ENCODE results near the gene PLEKHA4.

DNA sequence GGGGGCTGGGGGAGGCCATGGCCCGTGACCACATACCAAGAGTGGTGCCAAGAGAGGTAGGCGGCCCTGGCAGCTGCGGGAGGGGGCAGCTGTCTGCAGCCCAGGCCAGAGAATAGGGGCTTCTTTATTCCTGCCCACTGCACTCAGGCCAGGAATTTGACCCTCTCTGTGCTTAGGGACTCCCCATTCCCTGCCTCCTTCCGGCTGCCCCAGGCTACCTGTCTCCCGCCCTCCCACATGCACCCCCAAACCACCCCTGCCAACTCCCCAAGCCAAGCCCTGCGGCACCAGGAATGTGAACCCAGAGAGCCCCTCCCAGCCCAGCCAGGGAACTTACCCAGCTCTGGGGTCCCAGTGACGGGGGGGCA is 687 bp downstream of the PLEKHA4 start:
- TF ChIP-seq, protein P1, sequence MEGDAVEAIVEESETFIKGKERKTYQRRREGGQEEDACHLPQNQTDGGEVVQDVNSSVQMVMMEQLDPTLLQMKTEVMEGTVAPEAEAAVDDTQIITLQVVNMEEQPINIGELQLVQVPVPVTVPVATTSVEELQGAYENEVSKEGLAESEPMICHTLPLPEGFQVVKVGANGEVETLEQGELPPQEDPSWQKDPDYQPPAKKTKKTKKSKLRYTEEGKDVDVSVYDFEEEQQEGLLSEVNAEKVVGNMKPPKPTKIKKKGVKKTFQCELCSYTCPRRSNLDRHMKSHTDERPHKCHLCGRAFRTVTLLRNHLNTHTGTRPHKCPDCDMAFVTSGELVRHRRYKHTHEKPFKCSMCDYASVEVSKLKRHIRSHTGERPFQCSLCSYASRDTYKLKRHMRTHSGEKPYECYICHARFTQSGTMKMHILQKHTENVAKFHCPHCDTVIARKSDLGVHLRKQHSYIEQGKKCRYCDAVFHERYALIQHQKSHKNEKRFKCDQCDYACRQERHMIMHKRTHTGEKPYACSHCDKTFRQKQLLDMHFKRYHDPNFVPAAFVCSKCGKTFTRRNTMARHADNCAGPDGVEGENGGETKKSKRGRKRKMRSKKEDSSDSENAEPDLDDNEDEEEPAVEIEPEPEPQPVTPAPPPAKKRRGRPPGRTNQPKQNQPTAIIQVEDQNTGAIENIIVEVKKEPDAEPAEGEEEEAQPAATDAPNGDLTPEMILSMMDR (CRISPR knock-in tag; IDR thresholded peaks at IDR 0.05) = no peak
- TF ChIP-seq RBFOX2 (IDR thresholded peaks at IDR 0.05; ENCODE audit: low read depth, low read length) (no peak), POLR2AphosphoS2 (IDR thresholded peaks at IDR 0.05; ENCODE audit: low read depth, low read length) (no peak), CHD2 (IDR thresholded peaks at IDR 0.05; ENCODE audit: low read depth, low read length) (no peak), SIN3A (IDR thresholded peaks at IDR 0.05; ENCODE audit: borderline replicate concordance, low read depth, low read length) (no peak), HNF4G (IDR thresholded peaks at IDR 0.05; ENCODE audit: borderline replicate concordance, low read depth, low read length) (no peak), HNF4G (CRISPR knock-in tag; IDR thresholded peaks at IDR 0.05; ENCODE audit: borderline replicate concordance, low read depth) (no peak), ZNF879 (CRISPR knock-in tag; IDR thresholded peaks at IDR 0.05) (no peak), ZNF7 (CRISPR knock-in tag; IDR thresholded peaks at IDR 0.05) (no peak), SP2 (CRISPR knock-in tag; IDR thresholded peaks at IDR 0.05) (no peak), ZNF614 (CRISPR knock-in tag; IDR thresholded peaks at IDR 0.05; ENCODE audit: borderline replicate concordance) (no peak), GFI1 (CRISPR knock-in tag; IDR thresholded peaks at IDR 0.05; ENCODE audit: borderline replicate concordance) (no peak)
- TF ChIP-seq, protein P2, sequence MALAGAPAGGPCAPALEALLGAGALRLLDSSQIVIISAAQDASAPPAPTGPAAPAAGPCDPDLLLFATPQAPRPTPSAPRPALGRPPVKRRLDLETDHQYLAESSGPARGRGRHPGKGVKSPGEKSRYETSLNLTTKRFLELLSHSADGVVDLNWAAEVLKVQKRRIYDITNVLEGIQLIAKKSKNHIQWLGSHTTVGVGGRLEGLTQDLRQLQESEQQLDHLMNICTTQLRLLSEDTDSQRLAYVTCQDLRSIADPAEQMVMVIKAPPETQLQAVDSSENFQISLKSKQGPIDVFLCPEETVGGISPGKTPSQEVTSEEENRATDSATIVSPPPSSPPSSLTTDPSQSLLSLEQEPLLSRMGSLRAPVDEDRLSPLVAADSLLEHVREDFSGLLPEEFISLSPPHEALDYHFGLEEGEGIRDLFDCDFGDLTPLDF (CRISPR knock-in tag; IDR thresholded peaks at IDR 0.05) = no peak
- TF ChIP-seq, protein P3, sequence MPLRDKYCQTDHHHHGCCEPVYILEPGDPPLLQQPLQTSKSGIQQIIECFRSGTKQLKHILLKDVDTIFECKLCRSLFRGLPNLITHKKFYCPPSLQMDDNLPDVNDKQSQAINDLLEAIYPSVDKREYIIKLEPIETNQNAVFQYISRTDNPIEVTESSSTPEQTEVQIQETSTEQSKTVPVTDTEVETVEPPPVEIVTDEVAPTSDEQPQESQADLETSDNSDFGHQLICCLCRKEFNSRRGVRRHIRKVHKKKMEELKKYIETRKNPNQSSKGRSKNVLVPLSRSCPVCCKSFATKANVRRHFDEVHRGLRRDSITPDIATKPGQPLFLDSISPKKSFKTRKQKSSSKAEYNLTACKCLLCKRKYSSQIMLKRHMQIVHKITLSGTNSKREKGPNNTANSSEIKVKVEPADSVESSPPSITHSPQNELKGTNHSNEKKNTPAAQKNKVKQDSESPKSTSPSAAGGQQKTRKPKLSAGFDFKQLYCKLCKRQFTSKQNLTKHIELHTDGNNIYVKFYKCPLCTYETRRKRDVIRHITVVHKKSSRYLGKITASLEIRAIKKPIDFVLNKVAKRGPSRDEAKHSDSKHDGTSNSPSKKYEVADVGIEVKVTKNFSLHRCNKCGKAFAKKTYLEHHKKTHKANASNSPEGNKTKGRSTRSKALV (CRISPR knock-in tag; IDR thresholded peaks at IDR 0.05) = no peak
- TF ChIP-seq, protein P4, sequence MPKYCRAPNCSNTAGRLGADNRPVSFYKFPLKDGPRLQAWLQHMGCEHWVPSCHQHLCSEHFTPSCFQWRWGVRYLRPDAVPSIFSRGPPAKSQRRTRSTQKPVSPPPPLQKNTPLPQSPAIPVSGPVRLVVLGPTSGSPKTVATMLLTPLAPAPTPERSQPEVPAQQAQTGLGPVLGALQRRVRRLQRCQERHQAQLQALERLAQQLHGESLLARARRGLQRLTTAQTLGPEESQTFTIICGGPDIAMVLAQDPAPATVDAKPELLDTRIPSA (CRISPR knock-in tag; IDR thresholded peaks at IDR 0.05; ENCODE audit: borderline replicate concordance) = no peak
